Karpas-422 (cell line): ENCODE data around the gene ASB3. TPM values are rescaled to one million over a fixed set of nuclear protein-coding genes. Genes with fewer than 3 reads are reported as not detected.

Experiments
- DNase-seq: peaks from one replicate; pipeline ENCODE4 v3.0.0-alpha.2; 2015
- H2AFZ ChIP-seq: fragments of 200-600 bp; sonication (generic); 2 replicates; pipeline ENCODE4 v1.6.1; 2014; ENCODE audit warnings: antibody characterized with exemption, low read length, mixed read lengths
- H3K27ac ChIP-seq: fragments of 200-600 bp; sonication (generic); 2 replicates; pipeline ENCODE4 v1.5.1; 2014; ENCODE audit warnings: mild to moderate bottlenecking, low read length, moderate library complexity
- H3K27me3 ChIP-seq: fragments of 200-600 bp; sonication (generic); 2 replicates; pipeline ENCODE4 v1.6.1; 2014; ENCODE audit warnings: low read length, mixed read lengths
- H3K36me3 ChIP-seq: fragments of 200-600 bp; sonication (generic); 2 replicates; pipeline ENCODE4 v1.6.1; 2014; ENCODE audit warnings: low read length, mixed read lengths; ENCODE audit not compliant: insufficient read depth
- H3K4me1 ChIP-seq: fragments of 200-600 bp; sonication (generic); 2 replicates; pipeline ENCODE4 v1.6.1; 2014; ENCODE audit warnings: mild to moderate bottlenecking, low read length, mixed read lengths
- H3K4me2 ChIP-seq: fragments of 200-600 bp; sonication (generic); 2 replicates; pipeline ENCODE4 v1.6.1; 2014; ENCODE audit warnings: low read length, low read depth, mild to moderate bottlenecking; ENCODE audit not compliant: poor library complexity, severe bottlenecking
- H3K4me3 ChIP-seq: fragments of 200-600 bp; sonication (generic); 2 replicates; pipeline ENCODE4 v1.5.1; 2014; ENCODE audit warnings: mild to moderate bottlenecking, antibody characterized with exemption, low read length, mixed read lengths
- H3K79me2 ChIP-seq: fragments of 200-600 bp; sonication (generic); 2 replicates; pipeline ENCODE4 v1.6.1; 2014; ENCODE audit warnings: mild to moderate bottlenecking, low read length, mixed read lengths
- H3K9ac ChIP-seq: fragments of 200-600 bp; sonication (generic); 2 replicates; pipeline ENCODE4 v1.6.0; 2014; ENCODE audit warnings: low read length
- H3K9me2 ChIP-seq: fragments of 200-600 bp; sonication (generic), shearing (Covaris generic); replicated peaks from 2 replicates; pipeline ENCODE4 v1.6.0; 2014; ENCODE audit warnings: mild to moderate bottlenecking, low read length, moderate library complexity; ENCODE audit not compliant: insufficient read depth
- H3K9me3 ChIP-seq: fragments of 300-700, 200-600 bp; sonication (generic); 2 replicates; pipeline ENCODE4 v1.6.1; 2014; ENCODE audit warnings: low read length, mixed read lengths
- H4K20me1 ChIP-seq: fragments of 200-600 bp; sonication (generic); 2 replicates; pipeline ENCODE4 v1.6.1; 2014; ENCODE audit warnings: mild to moderate bottlenecking, antibody characterized with exemption, low read length, low read depth; ENCODE audit not compliant: insufficient read depth
- total RNA-seq: library from RNA; depleted of rRNA; stranded (reverse); fragments of >200 nt; shearing (Covaris generic); gene quantifications from 2 replicates; pipeline ENCODE4 v1.2.3, GENCODE V29; 2014; ENCODE audit warnings: low replicate concordance; rRNA removed

Gene ASB3
- total RNA-seq, 1 experiment from 2014 or later, result 39.8 TPM

DNA sequence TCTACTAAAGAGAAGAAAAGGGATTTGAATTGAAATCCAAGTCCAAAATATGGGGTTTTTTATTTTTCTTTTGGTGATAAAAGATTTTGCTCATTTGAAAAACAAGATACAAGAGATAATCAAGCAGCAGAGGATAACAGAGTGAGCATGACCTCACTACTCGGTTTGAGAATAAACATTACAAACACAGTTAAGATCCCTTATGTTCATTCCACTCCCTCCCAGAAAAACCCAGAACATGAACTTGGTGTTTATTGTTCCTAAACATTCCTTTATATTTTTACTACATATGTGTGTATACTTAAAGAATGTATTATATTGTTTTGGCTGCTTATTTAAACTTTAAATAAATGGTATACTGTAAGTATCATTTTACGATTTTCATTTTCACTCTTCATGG, 165.8 kb downstream of the ASB3 start:
- Histone ChIP-seq H3K4me2 (no peak overlapping the region), H3K9me3 (no peaks in the 10 kb centered on the region), H3K27ac (no peak overlapping the region), H2AFZ (no peak overlapping the region), H3K9ac (no peak overlapping the region), H3K36me3 (no peaks in the 10 kb centered on the region), H3K4me3 (no peak overlapping the region), H3K9me2 (no peaks in the 10 kb centered on the region), H4K20me1 (no peaks in the 10 kb centered on the region), H3K79me2 (no peaks in the 10 kb centered on the region), H3K27me3 (no peaks in the 10 kb centered on the region), H3K4me1 (no peaks in the 10 kb centered on the region)
- DNase-seq, result no peak

Other genes with a start within 250 kb of the ASB3 start
- 9.8 and 21.3 TPM in 2 replicates for gene CHAC2, start 19.1 kb downstream of the ASB3 start, total RNA-seq
- gene ERLEC1, start 91 bp upstream of the ASB3 start, total RNA-seq, result 54.8 and 62.9 TPM in 2 replicates
- gene GPR75, start 73.0 kb upstream of the ASB3 start, total RNA-seq, result 6.6 and 11.4 TPM in 2 replicates
- 40.2 and 67.5 TPM in 2 replicates for gene PSME4, start 184.0 kb upstream of the ASB3 start, total RNA-seq